DND-41 (cell line): ENCODE results near the gene ZDBF2.

Experiments used
- EZH2 ChIP-seq: IDR thresholded peaks from 3 replicates; pipeline ENCODE4 v1.6.1; 2012; ENCODE audit warnings: borderline replicate concordance, low read depth, mild to moderate bottlenecking, moderate library complexity, low read length, inconsistent platforms; ENCODE audit not compliant: severe bottlenecking
- TF ChIP-seq, protein P1 (sequence below): IDR thresholded peaks from 2 replicates; pipeline ENCODE4 v1.5.1; 2012; ENCODE audit warnings: borderline replicate concordance, low read length, moderate library complexity, mild to moderate bottlenecking; ENCODE audit not compliant: poor library complexity, severe bottlenecking; ENCODE audit errors: extremely low read depth

DNA sequence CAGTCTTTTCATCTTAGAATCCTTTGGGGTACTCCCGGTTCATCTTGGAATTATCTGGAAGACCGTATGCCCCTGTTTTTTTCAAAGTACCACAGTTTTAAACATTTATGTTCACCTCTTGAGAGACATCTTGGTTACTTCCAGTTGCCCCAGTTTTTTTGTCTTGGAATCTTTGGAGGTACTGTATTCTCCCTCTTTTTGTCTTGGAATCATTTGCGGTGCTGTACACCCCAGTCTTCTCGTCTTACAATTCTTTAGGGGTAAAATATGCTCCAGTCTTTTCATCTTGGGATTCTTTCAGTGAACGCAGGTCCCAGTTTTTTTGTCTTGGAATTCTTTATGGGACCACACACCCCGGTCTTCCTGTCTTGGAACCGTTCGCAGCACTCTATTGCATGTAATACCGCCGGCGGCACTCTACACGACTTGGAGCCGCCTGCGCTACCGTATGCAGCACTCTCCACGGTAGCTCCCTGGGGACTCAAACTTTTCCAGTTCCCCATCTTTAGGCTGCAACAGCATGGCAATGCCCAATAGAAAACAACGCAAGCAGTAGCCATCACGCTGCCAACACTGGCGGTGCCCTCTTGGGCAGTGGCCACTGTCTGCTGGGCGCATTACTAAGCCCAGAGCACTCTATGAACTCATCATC, 21.2 kb upstream of the ZDBF2 start:
- TF ChIP-seq, protein P1, sequence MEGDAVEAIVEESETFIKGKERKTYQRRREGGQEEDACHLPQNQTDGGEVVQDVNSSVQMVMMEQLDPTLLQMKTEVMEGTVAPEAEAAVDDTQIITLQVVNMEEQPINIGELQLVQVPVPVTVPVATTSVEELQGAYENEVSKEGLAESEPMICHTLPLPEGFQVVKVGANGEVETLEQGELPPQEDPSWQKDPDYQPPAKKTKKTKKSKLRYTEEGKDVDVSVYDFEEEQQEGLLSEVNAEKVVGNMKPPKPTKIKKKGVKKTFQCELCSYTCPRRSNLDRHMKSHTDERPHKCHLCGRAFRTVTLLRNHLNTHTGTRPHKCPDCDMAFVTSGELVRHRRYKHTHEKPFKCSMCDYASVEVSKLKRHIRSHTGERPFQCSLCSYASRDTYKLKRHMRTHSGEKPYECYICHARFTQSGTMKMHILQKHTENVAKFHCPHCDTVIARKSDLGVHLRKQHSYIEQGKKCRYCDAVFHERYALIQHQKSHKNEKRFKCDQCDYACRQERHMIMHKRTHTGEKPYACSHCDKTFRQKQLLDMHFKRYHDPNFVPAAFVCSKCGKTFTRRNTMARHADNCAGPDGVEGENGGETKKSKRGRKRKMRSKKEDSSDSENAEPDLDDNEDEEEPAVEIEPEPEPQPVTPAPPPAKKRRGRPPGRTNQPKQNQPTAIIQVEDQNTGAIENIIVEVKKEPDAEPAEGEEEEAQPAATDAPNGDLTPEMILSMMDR: no peak
- no peak for TF ChIP-seq EZH2
